Keratinocyte (primary cell): ENCODE data around the gene TRMT61B. TPM values are rescaled to one million over a fixed set of nuclear protein-coding genes. Genes with fewer than 3 reads are reported as not detected.

ENCODE experiments used
- DNase-seq: peaks from one replicate; pipeline ENCODE4 v3.0.0-alpha.2; 2011; ENCODE audit warnings: low read depth, missing footprints, low spot score
- FAIRE-seq: peaks from 2 replicates; lab custom pipeline; 2011; peaks lifted over from hg19 to GRCh38; lab: Jason Lieb, UNC
- H2AFZ ChIP-seq: 2 replicates; pipeline ENCODE4 v1.6.0; 2012; ENCODE audit warnings: low read length, control low read depth, inconsistent platforms; ENCODE audit not compliant: control insufficient read depth
- H3K27ac ChIP-seq: 2 replicates; pipeline ENCODE4 v1.5.1; 2011; ENCODE audit warnings: low read length; ENCODE audit not compliant: control insufficient read depth, insufficient read depth
- H3K27me3 ChIP-seq: 3 replicates; pipeline ENCODE4 v1.6.0; 2011; ENCODE audit warnings: low read length; ENCODE audit not compliant: control insufficient read depth, insufficient read depth; ENCODE audit errors: extremely low read depth
- H3K36me3 ChIP-seq, 2 experiments: 2 replicates in 1 of 2; 3 replicates in 1 of 2; pipeline ENCODE4 v1.5.1; 2011; ENCODE audit warnings: low read length in 2 of 2, mild to moderate bottlenecking in 1 of 2; ENCODE audit not compliant: control insufficient read depth in 2 of 2, insufficient read depth in 2 of 2; ENCODE audit errors: extremely low read depth in 1 of 2
- H3K4me1 ChIP-seq: 3 replicates; pipeline ENCODE4 v1.5.1; 2011; ENCODE audit warnings: low read length; ENCODE audit not compliant: control insufficient read depth, insufficient read depth; ENCODE audit errors: extremely low read depth
- H3K4me2 ChIP-seq: 3 replicates; pipeline ENCODE4 v1.6.0; 2011; ENCODE audit warnings: low read depth, low read length; ENCODE audit not compliant: control insufficient read depth, insufficient read depth; ENCODE audit errors: extremely low read depth
- H3K4me3 ChIP-seq, 3 experiments: fragments of 200-600 bp in 1 of 3; sonication (generic) in 1 of 3; 2 replicates in 2 of 3; 3 replicates in 1 of 3; pipeline ENCODE4 v1.5.1; 2011 to 2016; ENCODE audit warnings: low read length in 3 of 3, mild to moderate bottlenecking in 3 of 3, control low read depth in 2 of 3, inconsistent platforms in 1 of 3, low read depth in 1 of 3, mixed read lengths in 1 of 3, mixed run types in 1 of 3, moderate library complexity in 1 of 3; ENCODE audit not compliant: control insufficient read depth in 2 of 3, insufficient read depth in 2 of 3; ENCODE audit errors: extremely low read depth in 1 of 3
- H3K79me2 ChIP-seq: 2 replicates; pipeline ENCODE4 v1.6.0; 2012; ENCODE audit warnings: low read length; ENCODE audit not compliant: control insufficient read depth, insufficient read depth
- H3K9ac ChIP-seq: 3 replicates; pipeline ENCODE4 v1.6.0; 2011; ENCODE audit warnings: low read length; ENCODE audit not compliant: control insufficient read depth, insufficient read depth; ENCODE audit errors: extremely low read depth
- H3K9me1 ChIP-seq: 3 replicates; pipeline ENCODE4 v1.6.0; 2011; ENCODE audit warnings: low read length; ENCODE audit not compliant: control insufficient read depth, insufficient read depth; ENCODE audit errors: extremely low read depth
- H3K9me3 ChIP-seq: 2 replicates; pipeline ENCODE4 v1.5.1; 2012; ENCODE audit warnings: low read depth, low read length; ENCODE audit not compliant: control insufficient read depth
- H4K20me1 ChIP-seq: 3 replicates; pipeline ENCODE4 v1.6.0; 2011; ENCODE audit warnings: low read length; ENCODE audit not compliant: control insufficient read depth, insufficient read depth; ENCODE audit errors: extremely low read depth
- EZH2 ChIP-seq: IDR thresholded peaks from one replicate; pipeline ENCODE4 v1.6.1; 2012; ENCODE audit warnings: inconsistent platforms, mild to moderate bottlenecking, low read length, moderate library complexity
- dilution Hi-C: fragments of 300-500 bp; cut with MboI; formaldehyde crosslinking; loops from one replicate; pipeline ENCODE4 v1.7.0; 2020; ENCODE audit warnings: low sequenced_read_pairs; ENCODE audit not compliant: extremely low pct_ligation_motif_present
- polyA plus RNA-seq, 5 experiments: library from polyadenylated mRNA; depleted of rRNA in 3 of 5; stranded (reverse) in 3 of 5; stranded (forward) in 1 of 5; unstranded in 1 of 5; fragments of >200 nt; gene quantifications; 1 replicate in 1 of 5; 2 replicates in 3 of 5; 3 replicates in 1 of 5; pipeline versions ENCODE4 v1.2.1 to v1.2.3, GENCODE V29; 2011 to 2012; ENCODE audit warnings: missing spikeins in 2 of 5, low read depth in 1 of 5, low replicate concordance in 1 of 5
- TF ChIP-seq, protein P1 (sequence below), 3 experiments: IDR thresholded peaks in 1 of 3; conservative IDR thresholded peaks in 1 of 3; optimal IDR thresholded peaks in 1 of 3; 2 replicates in 2 of 3; 3 replicates in 1 of 3; pipeline versions ENCODE3 to v1.5.1; 2011; ENCODE audit warnings: low read length in 3 of 3, mild to moderate bottlenecking in 3 of 3, moderate library complexity in 2 of 3, control low read depth in 1 of 3, inconsistent platforms in 1 of 3; ENCODE audit not compliant: insufficient read depth in 2 of 3; ENCODE audit errors: extremely low read depth in 1 of 3

Gene TRMT61B
- polyA plus RNA-seq, 1 donor (not counting 4 experiments of a cell fraction or from before 2014, with no cell fraction given) = 16.2 TPM

DNA sequence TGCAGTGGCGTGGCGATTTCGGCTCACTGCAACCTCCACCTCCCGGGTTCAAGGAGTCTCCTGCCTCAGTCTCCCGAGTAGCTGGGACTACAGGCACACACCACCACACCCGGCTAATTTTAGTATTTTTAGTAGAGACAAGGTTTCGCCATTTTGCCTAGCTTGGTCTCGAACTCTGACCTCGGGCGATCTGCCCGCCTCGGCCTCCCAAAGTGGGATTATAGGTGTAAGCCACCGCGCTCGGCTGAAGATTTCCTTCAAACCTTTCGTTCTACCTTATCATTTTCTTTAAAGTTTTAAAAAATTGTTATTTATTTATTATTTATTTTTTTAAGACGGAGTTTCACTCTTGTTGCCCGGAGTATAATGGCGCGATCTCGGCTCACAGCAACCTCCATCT is 23.4 kb upstream of the TRMT61B start:
- Histone ChIP-seq H3K4me3 (no peak overlapping the region), H3K4me2 (no peak overlapping the region), H3K36me3 (peaks cover 0 to 4% of the 10 kb centered on the region in 2 experiments), H3K27me3 (no peaks in the 10 kb centered on the region), H3K79me2 (peaks cover 40% of the 10 kb centered on the region), H4K20me1 (peaks cover 21% of the 10 kb centered on the region), H3K27ac (no peak overlapping the region), H3K4me1 (peaks cover 22% of the 10 kb centered on the region), H3K9ac (no peak overlapping the region), H3K9me1 (no peaks in the 10 kb centered on the region), H2AFZ (no peak overlapping the region), H3K9me3 (no peaks in the 10 kb centered on the region)
- dilution Hi-C loops = no loop called here
- FAIRE-seq (no peak), DNase-seq (no peak)
- TF ChIP-seq, protein P1, sequence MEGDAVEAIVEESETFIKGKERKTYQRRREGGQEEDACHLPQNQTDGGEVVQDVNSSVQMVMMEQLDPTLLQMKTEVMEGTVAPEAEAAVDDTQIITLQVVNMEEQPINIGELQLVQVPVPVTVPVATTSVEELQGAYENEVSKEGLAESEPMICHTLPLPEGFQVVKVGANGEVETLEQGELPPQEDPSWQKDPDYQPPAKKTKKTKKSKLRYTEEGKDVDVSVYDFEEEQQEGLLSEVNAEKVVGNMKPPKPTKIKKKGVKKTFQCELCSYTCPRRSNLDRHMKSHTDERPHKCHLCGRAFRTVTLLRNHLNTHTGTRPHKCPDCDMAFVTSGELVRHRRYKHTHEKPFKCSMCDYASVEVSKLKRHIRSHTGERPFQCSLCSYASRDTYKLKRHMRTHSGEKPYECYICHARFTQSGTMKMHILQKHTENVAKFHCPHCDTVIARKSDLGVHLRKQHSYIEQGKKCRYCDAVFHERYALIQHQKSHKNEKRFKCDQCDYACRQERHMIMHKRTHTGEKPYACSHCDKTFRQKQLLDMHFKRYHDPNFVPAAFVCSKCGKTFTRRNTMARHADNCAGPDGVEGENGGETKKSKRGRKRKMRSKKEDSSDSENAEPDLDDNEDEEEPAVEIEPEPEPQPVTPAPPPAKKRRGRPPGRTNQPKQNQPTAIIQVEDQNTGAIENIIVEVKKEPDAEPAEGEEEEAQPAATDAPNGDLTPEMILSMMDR (optimal IDR thresholded peaks at IDR 0.05 in 1 of 3, IDR thresholded peaks at IDR 0.05 in 1 of 3, conservative IDR thresholded peaks at IDR 0.05 in 1 of 3; ENCODE audit: extremely low read depth in 1 of 3, insufficient read depth in 2 of 3, low read length in 3 of 3) = no peak
- no peak for TF ChIP-seq EZH2

DNA sequence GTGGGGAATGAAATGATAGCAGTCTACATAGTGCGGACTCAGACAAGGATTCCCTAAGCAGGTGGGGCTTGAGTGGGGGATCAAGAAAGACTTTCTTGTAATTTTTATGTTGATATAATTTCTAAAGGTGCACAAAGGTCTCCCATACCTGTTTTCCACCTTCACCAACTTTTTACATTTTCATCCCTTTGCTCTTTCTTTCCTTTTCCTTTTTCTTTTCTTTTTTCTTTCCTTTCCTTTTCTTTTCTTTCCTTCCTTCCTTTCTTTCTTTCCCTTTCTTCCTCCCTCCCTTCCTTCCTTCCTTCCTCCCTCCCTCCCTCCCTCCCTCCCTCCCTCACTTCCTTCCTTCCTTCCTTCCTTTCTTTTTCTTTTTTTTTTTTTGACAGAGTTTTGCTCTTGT is 10.1 kb upstream of the TRMT61B start:
- DNase-seq (no peak), FAIRE-seq (no peak)
- H3K4me2 ChIP-seq = no peak overlapping the region
- no peak overlapping the region for H3K27ac ChIP-seq
- no peaks in the 10 kb centered on the region for H3K4me1 ChIP-seq
- dilution Hi-C loops = no loop called here
- H2AFZ ChIP-seq = no peak overlapping the region
- H3K27me3 ChIP-seq = no peaks in the 10 kb centered on the region
- H3K36me3 ChIP-seq = no peaks in the 10 kb centered on the region
- no peaks in the 10 kb centered on the region for H3K79me2 ChIP-seq
- H3K9me3 ChIP-seq = no peaks in the 10 kb centered on the region
- TF ChIP-seq, protein P1 (optimal IDR thresholded peaks at IDR 0.05 in 1 of 3, IDR thresholded peaks at IDR 0.05 in 1 of 3, conservative IDR thresholded peaks at IDR 0.05 in 1 of 3; ENCODE audit: extremely low read depth in 1 of 3, insufficient read depth in 2 of 3, low read length in 3 of 3) = no peak
- no peak for TF ChIP-seq EZH2
- no peaks in the 10 kb centered on the region for H4K20me1 ChIP-seq
- H3K4me3 ChIP-seq = no peak overlapping the region
- no peaks in the 10 kb centered on the region for H3K9me1 ChIP-seq
- H3K9ac ChIP-seq = no peak overlapping the region
